Stimulated activated CD4-positive, alpha-beta T cell treated with anti-CD3 and anti-CD28 coated beads, Interleukin-1b, Interleukin-23, amount 100 ng/mL, for 4 hours (primary cell): Measurements from ENCODE around the gene AOX1.
A peak's percentile ranks its signal among the peaks of the same experiment; 100 is the strongest.
"Not testable (repeated sequence)": the region's sequence is repeated elsewhere in the genome, so short reads cannot be mapped to it uniquely, and the experiment has no call there.

ENCODE experiments used
- DNase-seq, 2 donors: peaks; one replicate each; pipeline ENCODE4 v3.0.0-alpha.2; 2020; ENCODE audit warnings: low read depth in 2 of 2

The AOX1 gene

DNA sequence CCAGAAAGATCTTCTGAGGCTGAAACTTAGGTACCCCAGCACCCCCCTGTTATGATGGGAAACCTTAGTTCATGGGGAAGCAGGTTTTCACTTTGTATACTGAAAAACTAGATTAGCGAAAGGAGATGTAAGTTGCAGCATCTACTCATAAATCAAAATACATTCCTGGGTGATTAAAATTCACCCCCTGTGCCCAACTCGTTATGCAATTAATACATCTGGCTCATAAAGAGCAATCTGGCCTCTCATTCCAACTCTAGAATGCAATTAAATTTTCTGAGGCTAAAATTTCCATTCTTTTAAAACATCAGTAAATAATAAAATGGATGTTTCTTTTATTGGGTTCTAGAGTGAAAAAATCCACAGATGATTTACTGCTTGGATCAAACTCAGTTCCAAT lies 115.0 kb downstream of the AOX1 start:
- DNase-seq: no peak

DNA sequence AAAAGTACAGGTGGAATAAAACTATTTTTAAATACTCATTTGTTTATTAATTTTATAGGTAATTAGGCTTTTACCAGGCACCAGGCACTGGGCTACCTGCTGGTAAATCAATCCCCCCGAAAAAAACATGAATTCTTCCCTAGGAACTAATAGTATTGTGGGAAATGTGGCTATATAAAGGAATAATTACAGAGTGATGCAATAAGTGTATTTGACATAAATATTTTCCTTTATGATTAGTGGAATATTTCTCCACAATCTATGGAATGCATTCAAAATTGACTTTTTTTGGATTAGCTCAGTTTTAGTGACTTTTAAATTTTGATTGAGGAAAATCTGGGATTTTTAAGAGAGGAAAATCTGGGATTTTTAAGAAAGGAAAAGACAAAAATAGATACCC lies 116.2 kb downstream of the AOX1 start:
- no peak for DNase-seq

DNA sequence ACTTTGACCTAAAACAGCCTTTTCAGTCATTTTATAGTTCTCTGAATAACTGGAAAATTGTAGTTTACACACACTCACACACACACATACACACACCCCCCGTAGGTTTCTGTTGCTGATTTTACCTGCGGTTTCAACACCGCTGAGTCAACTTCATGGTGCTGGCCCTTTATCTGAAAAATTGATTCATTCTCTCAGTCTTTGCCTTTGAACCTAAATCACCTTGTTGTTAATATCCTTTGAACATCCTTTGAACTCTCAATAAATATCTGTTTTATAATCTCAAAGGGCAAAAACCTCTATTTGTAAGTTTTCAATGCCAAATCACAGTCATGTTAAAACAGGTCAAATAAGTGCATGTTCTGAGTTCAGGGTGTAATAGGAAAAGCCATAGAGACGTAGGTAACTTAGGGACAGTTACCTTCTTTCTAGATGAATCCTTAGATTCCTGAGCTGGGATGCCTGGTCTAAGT lies 116.9 kb downstream of the AOX1 start:
- DNase-seq: peak; percentile 37 to 56

DNA sequence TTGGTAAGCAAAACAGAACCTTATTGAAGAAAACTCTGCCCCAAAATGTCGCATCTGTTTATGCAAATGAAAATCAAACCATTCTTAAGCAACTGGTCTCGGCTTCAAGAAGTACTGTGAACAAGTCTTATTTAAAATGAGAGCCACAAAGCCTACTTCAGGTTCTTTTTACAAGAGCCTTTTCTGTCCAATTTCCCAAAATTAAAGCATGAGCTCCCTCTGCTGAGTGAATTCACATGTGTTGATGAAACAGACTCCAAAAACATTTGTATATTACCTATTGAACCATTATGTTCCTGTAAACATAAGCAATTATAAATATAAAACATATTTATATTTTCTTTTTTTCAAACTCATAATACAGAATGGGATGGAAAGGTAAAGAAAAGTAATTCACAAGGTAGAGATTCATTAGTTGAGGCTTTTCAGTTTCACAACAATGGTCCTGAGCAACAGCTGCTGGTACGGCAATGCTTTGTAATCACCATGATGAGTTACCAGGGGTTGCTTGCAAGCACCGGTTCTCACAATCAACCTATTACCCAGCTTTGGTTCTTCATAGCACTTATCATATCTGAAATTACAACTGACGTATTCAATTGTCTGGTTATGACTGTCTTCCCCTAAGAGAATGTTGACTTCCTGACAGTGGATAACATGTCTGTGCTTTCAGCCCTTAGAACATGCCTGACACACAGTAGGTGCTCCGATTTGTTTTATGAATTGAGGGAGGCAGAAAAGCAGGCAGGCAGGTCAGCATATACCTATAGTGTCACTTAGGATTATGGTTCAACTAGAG lies 117.5 kb downstream of the AOX1 start:
- DNase-seq: no peak

DNA sequence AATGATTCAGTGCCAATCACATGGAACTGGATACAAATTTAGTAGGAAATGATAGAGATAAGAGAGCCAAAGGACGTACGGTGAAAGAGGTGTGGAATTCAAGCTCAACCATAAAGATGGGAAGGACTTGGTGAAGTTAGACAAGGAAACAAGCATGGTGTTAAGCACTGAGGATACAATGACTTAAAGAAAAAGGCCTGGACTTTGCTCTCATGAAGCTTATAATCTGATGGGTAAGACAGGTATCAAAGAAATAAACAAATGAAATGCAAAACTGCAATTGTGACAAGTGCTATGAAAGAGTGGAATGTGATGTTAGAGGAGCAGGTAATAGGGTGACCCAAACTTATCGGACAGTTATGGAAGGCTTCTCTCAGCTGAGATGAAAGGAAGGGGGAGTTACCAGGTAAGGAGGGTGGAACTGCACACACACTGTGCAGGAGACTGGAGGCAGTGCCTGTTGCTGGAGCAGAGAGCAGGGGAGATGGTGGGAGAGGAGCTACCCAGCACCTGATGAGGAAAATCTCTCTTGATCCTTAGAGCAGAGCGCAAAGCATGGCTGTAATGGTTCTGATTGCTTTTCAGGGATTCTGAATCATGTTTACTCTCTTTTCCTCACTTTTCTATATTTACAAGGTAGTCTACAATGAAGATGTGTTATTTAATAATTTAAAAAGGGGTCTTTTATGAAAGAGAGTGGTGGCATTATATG lies 118.3 kb downstream of the AOX1 start:
- no peak for DNase-seq

DNA sequence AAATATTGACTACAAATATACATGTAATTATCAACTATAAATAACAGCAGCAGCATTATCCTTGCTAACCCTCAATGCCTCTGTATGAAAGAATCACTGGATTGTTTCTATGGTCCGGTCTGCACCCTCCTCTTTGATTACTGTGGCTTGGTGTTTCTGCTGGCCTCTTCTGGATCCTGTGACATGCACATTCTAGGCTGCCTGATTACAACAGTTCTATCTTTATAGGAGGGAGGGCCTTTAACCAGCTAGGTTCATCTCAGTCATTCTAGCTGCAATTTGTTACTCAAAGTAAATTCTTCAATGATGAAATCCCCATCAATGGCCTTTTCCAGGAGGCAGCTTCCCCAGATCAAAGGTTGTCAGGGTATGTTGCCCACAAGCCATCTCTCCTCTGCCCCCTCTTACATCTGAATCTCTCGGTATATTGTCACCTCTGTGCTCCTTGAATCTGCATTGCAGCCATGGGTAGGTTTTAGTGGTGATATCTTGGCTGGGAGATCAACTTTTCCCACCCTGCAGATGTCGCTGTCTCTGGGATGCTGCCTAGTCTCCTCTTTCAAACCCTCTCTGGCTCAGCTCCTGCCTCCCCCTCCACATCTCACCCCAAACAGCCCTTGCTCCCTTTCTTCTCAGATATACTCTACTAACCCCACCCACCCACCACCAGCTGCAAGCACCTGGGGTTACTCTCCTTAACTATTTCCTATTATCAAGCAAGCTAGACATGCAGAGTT lies 119.7 kb downstream of the AOX1 start:
- no peak for DNase-seq

DNA sequence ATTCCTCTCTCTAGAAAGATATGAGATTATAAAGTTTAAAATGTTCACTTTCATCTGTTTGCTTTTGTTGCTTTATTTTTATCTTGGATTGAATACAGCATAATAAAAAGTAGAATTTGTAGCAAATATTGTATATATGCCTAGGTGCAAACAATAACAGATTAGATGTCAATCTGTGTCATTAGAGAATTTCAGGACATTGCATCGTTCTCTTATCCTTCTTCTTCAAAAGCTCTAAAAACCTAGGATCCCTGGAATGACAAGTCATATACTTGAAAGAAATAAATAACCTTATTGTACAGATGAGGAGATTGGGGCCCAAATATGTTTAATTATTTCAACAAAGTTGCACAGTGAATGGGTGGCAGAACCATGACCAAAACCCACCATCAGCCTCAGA lies 123.1 kb downstream of the AOX1 start:
- DNase-seq: no peak

DNA sequence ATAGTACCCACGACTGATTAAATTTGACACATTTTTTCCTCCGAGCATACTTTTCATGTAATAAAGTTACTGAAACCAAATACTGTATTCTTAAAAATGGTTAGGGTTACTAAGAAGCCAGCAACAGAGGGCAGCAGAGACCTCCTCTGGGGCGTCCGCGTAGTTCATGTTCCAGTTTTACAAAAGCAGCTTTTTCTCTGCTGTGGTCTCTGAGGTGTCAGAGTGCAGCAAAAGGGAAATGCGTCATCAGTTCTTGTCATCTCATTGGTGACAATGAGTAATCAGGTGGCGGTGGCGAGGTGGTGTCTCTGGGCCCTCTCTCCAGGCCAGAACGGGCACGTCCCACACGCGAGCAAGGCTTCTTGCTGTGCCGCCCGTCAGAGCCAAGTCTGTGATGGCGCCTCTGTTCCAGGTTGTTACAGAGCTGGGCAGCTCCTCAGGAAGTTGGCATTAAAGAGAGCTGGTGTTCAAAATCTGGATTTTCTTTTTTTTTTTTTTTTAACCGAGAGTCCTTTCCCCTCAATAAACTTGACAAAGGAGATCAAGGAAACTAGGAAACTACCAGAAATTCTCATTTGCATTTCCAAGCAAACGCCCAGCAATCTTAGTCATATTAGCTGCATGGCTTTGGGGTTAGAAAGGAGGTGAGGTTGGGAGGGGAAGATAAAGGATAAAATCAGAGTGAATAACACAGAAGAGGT lies 127.3 kb downstream of the AOX1 start:
- DNase-seq: peak; percentile 72 to 86

DNA sequence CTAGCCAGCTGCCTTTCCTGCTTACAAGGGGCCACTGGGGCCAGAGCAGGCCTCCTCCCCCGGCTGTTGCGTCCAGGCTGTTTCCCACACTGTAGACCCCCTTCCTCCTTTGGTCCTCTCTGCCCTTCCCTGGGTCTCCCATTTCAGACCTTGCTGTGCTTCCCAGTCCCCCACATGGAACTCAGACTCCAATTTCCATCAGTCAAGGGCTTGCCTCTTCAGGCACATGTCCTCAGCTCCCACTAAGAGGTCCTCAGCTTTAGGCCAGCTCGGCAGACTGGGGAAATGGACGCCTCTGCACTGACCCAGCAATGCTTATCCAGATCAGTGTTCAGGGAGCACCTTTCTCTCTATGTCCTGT lies 127.9 kb downstream of the AOX1 start:
- no peak for DNase-seq

DNA sequence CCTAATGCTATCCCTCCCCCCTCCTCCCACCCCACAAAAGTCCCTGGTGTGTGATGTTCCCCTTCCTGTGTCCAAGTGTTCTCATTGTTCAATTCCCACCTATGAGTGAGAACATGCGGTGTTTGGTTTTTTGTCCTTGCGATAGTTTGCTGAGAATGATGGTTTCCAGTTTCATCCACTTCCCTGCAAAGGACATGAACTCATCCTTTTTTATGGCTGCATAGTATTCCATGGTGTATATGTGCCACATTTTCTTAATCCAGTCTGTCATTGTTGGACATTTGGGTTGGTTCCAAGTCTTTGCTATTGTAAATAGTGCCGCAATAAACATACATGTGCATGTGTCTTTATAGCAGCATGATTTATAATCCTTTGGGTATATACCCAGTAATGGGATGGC lies 129.2 kb downstream of the AOX1 start:
- DNase-seq: not testable (repeated sequence)

DNA sequence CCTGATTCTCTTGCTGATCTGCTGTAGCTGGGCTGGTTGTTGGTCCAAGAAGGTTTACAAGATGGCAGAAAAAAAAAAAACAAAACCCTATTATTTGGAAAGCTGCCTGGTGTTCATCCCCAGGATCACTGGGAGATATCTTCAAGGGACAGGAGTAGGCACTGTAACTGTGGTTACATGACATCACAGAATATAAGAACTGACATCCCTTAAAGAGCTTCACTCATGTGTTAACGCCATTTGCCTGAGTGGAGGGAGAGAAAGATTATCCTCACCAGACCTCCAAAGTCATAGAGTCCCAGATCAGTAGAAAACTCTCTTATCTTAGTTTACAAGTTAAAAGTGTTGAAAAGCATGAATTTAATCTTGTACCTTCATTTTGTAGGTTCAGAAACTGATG lies 130.6 kb downstream of the AOX1 start:
- no peak for DNase-seq
